T-helper 9 cell (primary cell): ENCODE measurements around the gene WDR35.
A peak's percentile ranks its signal among the peaks of the same experiment; 100 is the strongest.
"Not testable (repeated sequence)": the region's sequence is repeated elsewhere in the genome, so short reads cannot be mapped to it uniquely, and the experiment has no call there.

Experiments used
- DNase-seq: peaks from one replicate; pipeline ENCODE4 v3.0.0-alpha.2; 2020

Gene WDR35

GRCh38 chr2:19937004-19937403, 52.9 kb downstream of the WDR35 start:
- DNase-seq = no peak

GRCh38 chr2:19936203-19936602, 53.7 kb downstream of the WDR35 start:
- DNase-seq = no peak

GRCh38 chr2:19933351-19933981, 56.4 kb downstream of the WDR35 start:
- DNase-seq = no peak

GRCh38 chr2:19932928-19933327, 57.0 kb downstream of the WDR35 start:
- no peak for DNase-seq

- no peak for DNase-seq
Measured at GRCh38 chr2:19929226-19929625, 60.7 kb downstream of the WDR35 start.

GRCh38 chr2:19927816-19928215, 62.1 kb downstream of the WDR35 start:
- not testable (repeated sequence) for DNase-seq

GRCh38 chr2:19924526-19924925, 65.4 kb downstream of the WDR35 start:
- DNase-seq = not testable (repeated sequence)

- DNase-seq = not testable (repeated sequence)
Measured at GRCh38 chr2:19922188-19922587, 67.7 kb downstream of the WDR35 start.

- DNase-seq = no peak
Measured at GRCh38 chr2:19916385-19916950, 73.4 kb downstream of the WDR35 start.

- no peak for DNase-seq
Measured at GRCh38 chr2:19914266-19914975, 75.5 kb downstream of the WDR35 start.

GRCh38 chr2:19911808-19912509, 77.9 kb downstream of the WDR35 start:
- no peak for DNase-seq

- no peak for DNase-seq
Measured at GRCh38 chr2:19902216-19902740, 87.6 kb downstream of the WDR35 start.

- peak; percentile 91 for DNase-seq
Measured at GRCh38 chr2:19901442-19902215, 88.3 kb downstream of the WDR35 start, which contains the start of gene TTC32. Gene TTC32 (minus strand): TSS chr2:19901983. CDS start chr2:19901854, 129 bp downstream.

GRCh38 chr2:19900931-19901441, 88.9 kb downstream of the WDR35 start:
- no peak for DNase-seq

- DNase-seq = no peak
Measured at GRCh38 chr2:19899985-19900930, 89.6 kb downstream of the WDR35 start.

- DNase-seq = no peak
Measured at GRCh38 chr2:19898592-19899329, 91.1 kb downstream of the WDR35 start.

- no peak for DNase-seq
Measured at GRCh38 chr2:19897623-19898245, 92.2 kb downstream of the WDR35 start.

GRCh38 chr2:19895535-19895934, 94.4 kb downstream of the WDR35 start:
- no peak for DNase-seq

GRCh38 chr2:19894134-19894792, 95.6 kb downstream of the WDR35 start:
- DNase-seq = no peak
